Endothelial cell of umbilical vein (primary cell): Measurements from ENCODE around the gene ARHGAP10.

Source experiments
- EZH2 ChIP-seq: IDR thresholded peaks from 2 replicates; pipeline ENCODE4 v1.6.1; 2012; ENCODE audit warnings: borderline replicate concordance, low read depth, mild to moderate bottlenecking, moderate library complexity, low read length, inconsistent platforms; ENCODE audit not compliant: severe bottlenecking
- POLR2A ChIP-seq: IDR thresholded peaks from 2 replicates; pipeline ENCODE4 v1.6.1; 2012; ENCODE audit warnings: low read depth, mild to moderate bottlenecking, control low read depth, low read length

DNA sequence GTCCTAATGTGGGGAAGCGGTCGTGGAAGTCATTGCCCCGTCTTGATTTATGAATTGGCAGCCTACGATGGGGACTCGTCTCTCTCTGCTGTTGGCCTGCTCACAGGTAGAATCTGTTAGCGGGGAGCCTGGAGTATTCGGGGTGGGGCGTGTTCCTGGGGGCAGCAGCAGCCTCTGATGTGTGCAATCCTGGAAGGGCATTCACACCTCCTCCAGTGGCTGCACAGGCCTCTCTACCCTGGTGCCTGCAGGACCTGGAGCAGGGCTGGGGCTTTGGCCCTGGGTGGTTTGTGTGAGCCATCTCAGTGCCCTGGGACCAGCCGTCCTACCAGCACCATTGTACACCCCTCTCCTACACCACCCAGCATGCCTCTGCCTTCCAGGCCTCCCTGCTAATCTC lies 340.9 kb downstream of the ARHGAP10 start:
- TF ChIP-seq EZH2: no peak
- TF ChIP-seq POLR2A: no peak
